Measurements from ENCODE around the gene IL5. TPM values are rescaled to one million over a fixed set of nuclear protein-coding genes. Genes with fewer than 3 reads are reported as not detected.

IL5 gene
- total and polyA plus RNA-seq, 2 donors (not counting 3 experiments of a cell fraction or from before 2014, with no cell fraction given): not detected

- TF ChIP-seq MYC (IDR thresholded peaks at IDR 0.05; ENCODE audit: low read depth, low read length) (no peak), FOS (IDR thresholded peaks at IDR 0.05; ENCODE audit: borderline replicate concordance, insufficient read depth, low read length) (no peak), POLR2A (IDR thresholded peaks at IDR 0.05; ENCODE audit: low read depth, low read length) (no peak), CTCF (IDR thresholded peaks at IDR 0.05; ENCODE audit: extremely low read depth in 1 of 2, insufficient read depth in 1 of 2, low read depth in 1 of 2, low read length in 2 of 2) (no peak), GATA2 (IDR thresholded peaks at IDR 0.05; ENCODE audit: insufficient read depth, insufficient read length, low read depth, low read length) (no peak), POLR2AphosphoS5 (IDR thresholded peaks at IDR 0.05; ENCODE audit: insufficient read depth, low read depth, low read length) (no peak), EZH2 (IDR thresholded peaks at IDR 0.05; ENCODE audit: borderline replicate concordance, low read depth, low read length, severe bottlenecking) (no peak)
- dilution Hi-C loops (cut with MboI; ENCODE audit: extremely low pct_ligation_motif_present, low sequenced_read_pairs) (no loop called here), intact Hi-C loops (cut with micrococcal nuclease) (loop anchor here (5.0 kb wide), 3 partner anchors 183 to 293 kb away; no protein-coding TSS in a partner anchor)
- no peaks in the 10 kb centered on the region for H3K79me2 ChIP-seq (ENCODE audit: control insufficient read depth, insufficient read depth, low read length)
- no peaks in the 10 kb centered on the region for H3K9me1 ChIP-seq (replicated peaks; ENCODE audit: control insufficient read depth, extremely low read depth, insufficient read depth, low read length)
- no peaks in the 10 kb centered on the region for H4K20me1 ChIP-seq (replicated peaks; ENCODE audit: control insufficient read depth, extremely low read depth, insufficient read depth, low read length)
- no peak overlapping the region for H3K9ac ChIP-seq (replicated peaks; ENCODE audit: extremely low read depth, insufficient read depth, low read length)
- H3K4me3 ChIP-seq (replicated peaks in 1 of 3; ENCODE audit: insufficient read depth in 1 of 3, low read depth in 1 of 3, low read length in 3 of 3): no peak overlapping the region
- FAIRE-seq (no peak), DNase-seq (ENCODE audit: low read depth, low spot score) (peak; percentile 31)
- ChIA-PET CTCF (interaction anchor here (1.0 to 3.8 kb wide), 4 partner anchors 8 to 291 kb away, joined by 3 to 42 read pairs (median 4); no protein-coding TSS in a partner anchor), POLR2A (no interaction called here)
- H3K27ac ChIP-seq (ENCODE audit: insufficient read depth, low read depth, low read length): no peak overlapping the region
- no TSS peak for BruUV-seq (replicated peaks)
- no peaks in the 10 kb centered on the region for H3K4me1 ChIP-seq (ENCODE audit: control insufficient read depth, extremely low read depth, insufficient read depth, low read length)
- H3K36me3 ChIP-seq (ENCODE audit: control insufficient read depth in 2 of 2, extremely low read depth in 1 of 2, insufficient read depth in 2 of 2, low read length in 2 of 2): no peaks in the 10 kb centered on the region
- H3K9me3 ChIP-seq (replicated peaks; ENCODE audit: control insufficient read depth, insufficient read depth, low read length): no peaks in the 10 kb centered on the region
- H3K27me3 ChIP-seq (ENCODE audit: control insufficient read depth in 2 of 2, insufficient read depth in 2 of 2, low read length in 2 of 2): peaks cover 14 to 15% of the 10 kb centered on the region in 2 experiments
- H3K4me2 ChIP-seq (ENCODE audit: insufficient read depth, low read length): no peak overlapping the region
- no peak overlapping the region for H2AFZ ChIP-seq (ENCODE audit: low read depth, low read length)
These were observed 14.3 kb downstream of the IL5 start for GRCh38 chr5:132528866-132529634.

All from endothelial cell of umbilical vein (primary cell).